Glutamatergic neuron (in vitro differentiated cells): Measurements from ENCODE around the gene EHD3. TPM values are rescaled to one million over a fixed set of nuclear protein-coding genes. Genes with fewer than 3 reads are reported as not detected.

Experiments used
- DNase-seq: peaks from one replicate; pipeline ENCODE4 v3.0.0; 2022
- H3K27ac Mint-ChIP-seq: one replicate; pipeline ENCODE4 v1.8.0; 2020; ENCODE audit warnings: mild to moderate bottlenecking, mixed read lengths, inconsistent platforms; ENCODE audit not compliant: unreplicated experiment
- H3K27me3 Mint-ChIP-seq: one replicate; pipeline ENCODE4 v1.8.0; 2020; ENCODE audit warnings: mild to moderate bottlenecking, moderate library complexity, mixed read lengths, inconsistent platforms; ENCODE audit not compliant: unreplicated experiment
- H3K36me3 Mint-ChIP-seq: one replicate; pipeline ENCODE4 v1.8.0; 2020; ENCODE audit warnings: mild to moderate bottlenecking, mixed read lengths, inconsistent platforms; ENCODE audit not compliant: unreplicated experiment
- H3K4me1 Mint-ChIP-seq: one replicate; pipeline ENCODE4 v1.8.0; 2020; ENCODE audit warnings: mild to moderate bottlenecking, low read depth, mixed read lengths, inconsistent platforms; ENCODE audit not compliant: unreplicated experiment
- H3K4me3 Mint-ChIP-seq: one replicate; pipeline ENCODE4 v1.8.0; 2020; ENCODE audit warnings: mild to moderate bottlenecking, mixed read lengths, inconsistent platforms; ENCODE audit not compliant: unreplicated experiment
- H3K9me3 Mint-ChIP-seq: one replicate; pipeline ENCODE4 v1.8.0; 2020; ENCODE audit warnings: mild to moderate bottlenecking, moderate library complexity, mixed read lengths, inconsistent platforms; ENCODE audit not compliant: unreplicated experiment
- total RNA-seq: library from RNA; stranded (reverse); fragmentation: NEBNext Ultra II Directional; extraction: Animal tissue kit (Norgen Biotek cat#: 25700); gene quantifications from one replicate; pipeline ENCODE4 v1.2.1, GENCODE V29; 2021; ENCODE audit not compliant: unreplicated experiment
- TF ChIP-seq, protein P1 (sequence below): fragments of 200-600 bp; sonication (generic); IDR thresholded peaks from one replicate; pipeline ENCODE4 v1.5.0; 2021; ENCODE audit not compliant: partially characterized antibody, unreplicated experiment

EHD3 gene
- total RNA-seq, 1 donor from 2014 or later: 11.5 TPM

DNA sequence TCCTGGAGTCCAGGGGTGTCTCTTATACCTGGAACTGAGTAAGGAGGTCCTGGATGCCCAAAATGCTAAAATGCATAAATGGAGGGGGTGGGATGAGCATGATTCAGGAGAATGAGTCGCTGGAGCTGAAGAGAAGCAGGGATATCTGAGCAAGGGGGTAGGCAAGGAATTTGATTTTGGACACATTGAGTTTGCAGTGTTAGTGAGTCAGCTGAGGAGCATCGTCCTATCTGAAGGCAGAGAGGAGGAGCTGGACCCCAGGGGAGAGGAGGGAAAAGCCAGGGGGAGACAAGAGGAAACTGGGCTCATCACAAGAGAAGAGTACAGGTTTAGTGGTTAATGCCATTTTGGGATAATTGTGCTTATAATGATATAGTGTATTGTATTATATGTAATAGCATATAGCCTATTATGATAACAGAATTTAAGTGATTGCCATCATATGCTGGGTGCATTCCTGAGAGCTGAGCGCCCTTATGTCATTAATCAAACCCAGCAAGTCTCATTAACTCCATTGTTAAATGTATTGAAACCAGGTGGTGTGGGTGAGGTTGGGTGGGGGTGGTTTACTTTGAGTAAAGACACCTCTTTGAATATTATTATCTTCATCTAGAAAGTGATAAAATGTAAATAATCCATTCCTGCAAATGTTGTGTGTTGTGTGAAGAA lies 12.4 kb downstream of the EHD3 start:
- H3K36me3 Mint-ChIP-seq: no peaks in the 10 kb centered on the region
- TF ChIP-seq, protein P1, sequence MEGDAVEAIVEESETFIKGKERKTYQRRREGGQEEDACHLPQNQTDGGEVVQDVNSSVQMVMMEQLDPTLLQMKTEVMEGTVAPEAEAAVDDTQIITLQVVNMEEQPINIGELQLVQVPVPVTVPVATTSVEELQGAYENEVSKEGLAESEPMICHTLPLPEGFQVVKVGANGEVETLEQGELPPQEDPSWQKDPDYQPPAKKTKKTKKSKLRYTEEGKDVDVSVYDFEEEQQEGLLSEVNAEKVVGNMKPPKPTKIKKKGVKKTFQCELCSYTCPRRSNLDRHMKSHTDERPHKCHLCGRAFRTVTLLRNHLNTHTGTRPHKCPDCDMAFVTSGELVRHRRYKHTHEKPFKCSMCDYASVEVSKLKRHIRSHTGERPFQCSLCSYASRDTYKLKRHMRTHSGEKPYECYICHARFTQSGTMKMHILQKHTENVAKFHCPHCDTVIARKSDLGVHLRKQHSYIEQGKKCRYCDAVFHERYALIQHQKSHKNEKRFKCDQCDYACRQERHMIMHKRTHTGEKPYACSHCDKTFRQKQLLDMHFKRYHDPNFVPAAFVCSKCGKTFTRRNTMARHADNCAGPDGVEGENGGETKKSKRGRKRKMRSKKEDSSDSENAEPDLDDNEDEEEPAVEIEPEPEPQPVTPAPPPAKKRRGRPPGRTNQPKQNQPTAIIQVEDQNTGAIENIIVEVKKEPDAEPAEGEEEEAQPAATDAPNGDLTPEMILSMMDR: no peak
- no peak overlapping the region for H3K27ac Mint-ChIP-seq
- no peak overlapping the region for H3K4me3 Mint-ChIP-seq
- H3K9me3 Mint-ChIP-seq: no peaks in the 10 kb centered on the region
- H3K4me1 Mint-ChIP-seq: no peaks in the 10 kb centered on the region
- DNase-seq: no peak
- no peaks in the 10 kb centered on the region for H3K27me3 Mint-ChIP-seq

DNA sequence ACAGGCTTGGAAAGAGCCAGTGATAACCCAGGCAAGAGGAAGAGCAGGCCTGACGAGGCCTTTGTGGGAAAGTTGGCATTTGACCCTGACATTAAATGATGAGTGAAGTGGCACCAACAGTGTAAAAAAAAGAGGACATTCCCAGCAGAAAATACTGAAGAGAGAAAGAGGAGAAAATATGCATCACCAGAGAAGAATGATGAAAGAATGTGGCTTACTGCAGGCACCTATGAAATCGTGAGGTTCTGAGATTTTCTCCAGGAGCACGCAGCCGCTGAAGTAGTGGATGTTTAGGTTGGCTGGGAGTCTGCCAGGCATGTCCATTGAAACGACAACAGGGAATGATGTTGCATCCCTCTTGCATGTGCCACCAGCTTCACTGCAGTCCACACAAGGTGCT lies 13.8 kb downstream of the EHD3 start:
- TF ChIP-seq, protein P1: no peak
- H3K4me1 Mint-ChIP-seq: no peaks in the 10 kb centered on the region
- no peaks in the 10 kb centered on the region for H3K27me3 Mint-ChIP-seq
- no peak for DNase-seq
- no peak overlapping the region for H3K4me3 Mint-ChIP-seq
- H3K9me3 Mint-ChIP-seq: peaks cover 1% of the 10 kb centered on the region
- H3K27ac Mint-ChIP-seq: no peak overlapping the region
- no peaks in the 10 kb centered on the region for H3K36me3 Mint-ChIP-seq

DNA sequence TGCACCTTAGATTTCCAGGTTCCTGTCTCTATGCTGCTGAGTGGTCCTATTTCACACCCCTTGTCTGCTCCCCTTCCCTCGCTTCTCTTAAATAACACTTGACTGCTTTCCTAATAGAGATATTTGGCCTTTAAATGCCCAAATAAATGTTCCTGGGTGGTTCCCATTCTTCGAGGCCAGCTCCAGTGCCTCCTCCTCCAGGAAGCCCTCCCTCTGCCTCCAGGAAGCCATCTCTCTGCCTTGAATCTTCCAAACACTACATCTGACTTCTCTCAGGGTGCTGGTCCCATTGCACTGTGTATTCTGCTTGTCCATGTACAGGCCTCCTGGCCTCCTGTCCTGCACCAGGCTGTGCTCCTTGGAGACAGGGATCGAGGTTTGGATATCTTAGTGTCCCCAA lies 14.2 kb downstream of the EHD3 start:
- H3K27me3 Mint-ChIP-seq: no peaks in the 10 kb centered on the region
- no peak for DNase-seq
- H3K27ac Mint-ChIP-seq: no peak overlapping the region
- H3K36me3 Mint-ChIP-seq: no peaks in the 10 kb centered on the region
- H3K4me3 Mint-ChIP-seq: no peak overlapping the region
- no peaks in the 10 kb centered on the region for H3K4me1 Mint-ChIP-seq
- H3K9me3 Mint-ChIP-seq: peaks cover 1% of the 10 kb centered on the region
- TF ChIP-seq, protein P1: no peak

DNA sequence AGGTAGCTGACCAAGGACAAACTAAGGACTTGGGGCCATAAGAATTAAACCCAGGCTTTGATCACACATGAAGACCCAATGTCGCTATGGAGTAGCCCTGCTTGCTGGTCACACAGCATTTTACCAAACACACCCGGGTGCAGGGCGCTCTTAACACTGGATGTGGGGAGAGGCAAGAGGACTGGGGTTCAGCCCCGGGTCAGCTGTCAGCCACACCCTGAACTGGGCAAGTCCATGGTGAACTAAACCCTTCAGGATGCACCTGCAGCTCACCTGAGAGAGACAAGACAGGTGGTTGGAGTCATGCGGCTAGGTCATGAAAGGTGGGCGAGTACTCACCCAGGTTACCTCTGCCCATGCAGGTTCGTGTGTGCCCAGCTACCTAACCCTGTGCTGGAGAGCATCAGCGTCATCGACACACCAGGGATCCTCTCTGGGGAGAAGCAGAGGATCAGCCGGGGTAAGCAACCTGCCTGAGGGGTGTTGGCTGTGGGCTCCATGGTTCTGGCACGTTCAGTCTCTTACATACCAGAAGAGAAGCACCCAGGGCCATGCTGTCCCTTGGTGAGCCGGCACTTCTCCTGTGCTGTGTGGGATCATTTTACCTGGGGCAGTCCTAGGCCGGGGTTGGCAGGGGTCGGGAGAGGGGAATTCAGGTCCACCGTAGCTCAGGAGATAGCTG lies 15.2 kb downstream of the EHD3 start:
- no peak overlapping the region for H3K27ac Mint-ChIP-seq
- H3K36me3 Mint-ChIP-seq: no peaks in the 10 kb centered on the region
- H3K9me3 Mint-ChIP-seq: peaks cover 1% of the 10 kb centered on the region
- H3K4me1 Mint-ChIP-seq: no peaks in the 10 kb centered on the region
- no peak for DNase-seq
- H3K27me3 Mint-ChIP-seq: no peaks in the 10 kb centered on the region
- no peak overlapping the region for H3K4me3 Mint-ChIP-seq
- TF ChIP-seq, protein P1: no peak

DNA sequence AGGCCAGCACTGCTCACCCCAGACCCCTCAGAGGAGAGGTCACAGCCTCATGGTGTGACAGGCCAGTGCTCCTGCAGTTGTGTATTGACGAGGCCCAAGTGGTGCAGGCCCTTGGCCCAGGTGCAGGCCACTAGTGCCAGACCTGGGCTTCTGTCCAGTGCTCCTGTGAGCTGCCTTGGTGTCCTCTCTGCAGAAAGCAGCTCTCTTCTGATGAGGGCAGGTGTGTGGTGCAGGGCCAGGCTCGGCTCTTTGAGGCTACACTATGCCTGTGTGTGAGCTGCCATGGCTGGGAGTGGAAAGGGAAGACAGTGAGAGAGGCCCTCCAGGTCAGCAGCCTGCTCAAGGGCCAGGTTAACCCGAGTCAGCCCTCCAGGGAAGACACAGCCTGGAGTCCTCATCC lies 17.1 kb downstream of the EHD3 start:
- Mint-ChIP-seq H3K4me1 (peaks cover 5% of the 10 kb centered on the region), H3K9me3 (peaks cover 1% of the 10 kb centered on the region), H3K27ac (no peak overlapping the region), H3K4me3 (no peak overlapping the region), H3K36me3 (no peaks in the 10 kb centered on the region), H3K27me3 (no peaks in the 10 kb centered on the region)
- DNase-seq: no peak
- TF ChIP-seq, protein P1: no peak
